Ovary (tissue), 3 donors: ENCODE results near the gene KCNAB2.

Experiments used
- EP300 ChIP-seq: sonication (generic); formaldehyde crosslinking; IDR thresholded peaks from one replicate; pipeline ENCODE4 v1.6.1; 2017; ENCODE audit warnings: antibody characterized with exemption
- POLR2A ChIP-seq: fragments of 450-650 bp; IDR thresholded peaks from one replicate; pipeline ENCODE4 v1.6.1; 2017; ENCODE audit warnings: antibody characterized with exemption, mild to moderate bottlenecking, moderate library complexity
- TF ChIP-seq, protein P1 (sequence below), 3 donors: fragments of 450-650 bp in 2 of 3; fragments of 200-600 bp in 1 of 3; IDR thresholded peaks; one replicate each; pipeline versions ENCODE4 v1.5.1 to v1.8.0; 2016 to 2022; ENCODE audit warnings: antibody characterized with exemption in 3 of 3, mild to moderate bottlenecking in 1 of 3
- donor health status: DM: no; HTN: no; CAD: no.

DNA sequence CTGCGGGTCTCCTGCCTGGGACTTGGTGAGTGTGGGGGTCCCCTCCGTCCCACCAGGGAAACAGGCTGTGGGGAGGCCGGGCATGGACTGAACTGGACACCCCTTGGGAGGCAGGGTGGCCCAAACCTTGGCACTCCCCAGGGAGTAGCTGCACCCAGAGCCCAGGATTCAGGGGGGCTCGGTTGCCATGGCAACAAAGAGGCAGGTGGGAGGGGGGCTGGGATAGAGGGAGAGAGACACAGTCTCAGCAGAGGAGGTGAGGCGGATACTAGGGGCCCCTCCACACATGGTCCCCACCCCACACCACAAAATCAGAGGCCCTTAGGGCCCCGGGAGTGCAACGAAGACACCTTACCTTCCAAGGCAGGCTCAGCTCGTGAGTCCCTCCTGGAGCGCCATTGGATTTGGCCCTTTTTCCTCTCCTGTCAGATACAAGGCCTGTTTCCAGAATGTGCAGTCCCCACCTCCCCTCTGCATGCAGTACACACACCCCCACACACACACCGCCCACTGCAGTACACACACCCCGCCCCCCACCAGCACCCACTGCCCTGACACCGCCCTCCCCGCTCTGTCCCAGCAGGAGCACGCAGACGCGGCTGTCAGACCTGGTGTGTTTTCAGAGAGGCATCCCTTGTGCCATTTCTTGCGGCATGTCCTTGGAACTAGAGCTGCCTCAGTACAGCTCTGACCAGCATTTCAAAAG is 27.2 kb downstream of the KCNAB2 start:
- TF ChIP-seq, protein P1, sequence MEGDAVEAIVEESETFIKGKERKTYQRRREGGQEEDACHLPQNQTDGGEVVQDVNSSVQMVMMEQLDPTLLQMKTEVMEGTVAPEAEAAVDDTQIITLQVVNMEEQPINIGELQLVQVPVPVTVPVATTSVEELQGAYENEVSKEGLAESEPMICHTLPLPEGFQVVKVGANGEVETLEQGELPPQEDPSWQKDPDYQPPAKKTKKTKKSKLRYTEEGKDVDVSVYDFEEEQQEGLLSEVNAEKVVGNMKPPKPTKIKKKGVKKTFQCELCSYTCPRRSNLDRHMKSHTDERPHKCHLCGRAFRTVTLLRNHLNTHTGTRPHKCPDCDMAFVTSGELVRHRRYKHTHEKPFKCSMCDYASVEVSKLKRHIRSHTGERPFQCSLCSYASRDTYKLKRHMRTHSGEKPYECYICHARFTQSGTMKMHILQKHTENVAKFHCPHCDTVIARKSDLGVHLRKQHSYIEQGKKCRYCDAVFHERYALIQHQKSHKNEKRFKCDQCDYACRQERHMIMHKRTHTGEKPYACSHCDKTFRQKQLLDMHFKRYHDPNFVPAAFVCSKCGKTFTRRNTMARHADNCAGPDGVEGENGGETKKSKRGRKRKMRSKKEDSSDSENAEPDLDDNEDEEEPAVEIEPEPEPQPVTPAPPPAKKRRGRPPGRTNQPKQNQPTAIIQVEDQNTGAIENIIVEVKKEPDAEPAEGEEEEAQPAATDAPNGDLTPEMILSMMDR (IDR thresholded peaks at IDR 0.05) = no peak
- no peak for TF ChIP-seq EP300
- no peak for TF ChIP-seq POLR2A
